Measurements from ENCODE around the gene AMBN. TPM values are rescaled to one million over a fixed set of nuclear protein-coding genes. Genes with fewer than 3 reads are reported as not detected.

The AMBN gene
- total and polyA plus RNA-seq, 9 of the 15 experiments (the other 6 are each of a cell fraction or from before 2014, with no cell fraction given), result 0.03 to 0.09 (median 0.07) TPM; not detected in 6

- no peaks in the 10 kb centered on the region for H4K20me1 ChIP-seq (replicated peaks; ENCODE audit: control insufficient read depth, insufficient read depth, low read length)
- H3K27me3 ChIP-seq (ENCODE audit: control insufficient read depth in 2 of 2, insufficient read depth in 2 of 2, low read length in 2 of 2), result no peaks in the 10 kb centered on the region
- H3K9me3 ChIP-seq (replicated peaks; ENCODE audit: control insufficient read depth, insufficient read depth, low read depth, low read length), result no peaks in the 10 kb centered on the region
- no peaks in the 10 kb centered on the region for H3K9me1 ChIP-seq (ENCODE audit: control insufficient read depth, insufficient read depth, low read length)
- no peak for DNase-seq (ENCODE audit: extremely low read depth in 1 of 4, low spot score in 3 of 4)
- BruUV-seq (replicated peaks), result no TSS peak
- CTCF ChIA-PET (ENCODE audit: low intra/inter-chr PET ratio), result interaction anchor here (0.6 kb wide), 1 partner anchor 373 kb away, joined by 6 read pairs; no protein-coding TSS in a partner anchor
- H3K36me3 ChIP-seq (ENCODE audit: control insufficient read depth, insufficient read depth, low read length), result no peaks in the 10 kb centered on the region
- WGBS (ENCODE audit: insufficient coverage, low coverage, missing lambda C conversion rate), result 9% methylated on average over 8 of the region's 8 CpGs
- peak overlapping the region; percentile 73 for H2AFZ ChIP-seq (ENCODE audit: low read depth, low read length)
- TF ChIP-seq MEF2D (tag; conservative IDR thresholded peaks at IDR 0.05; ENCODE audit: low read depth) (peak; percentile 87), RCOR1 (IDR thresholded peaks at IDR 0.05; ENCODE audit: borderline replicate concordance in 1 of 2, low read depth in 2 of 2, low read length in 2 of 2) (no peak), MEF2A (IDR thresholded peaks at IDR 0.05; ENCODE audit: control insufficient read depth, low read depth, low read length) (peak; percentile 58; the same call in 1 of the 2 replicates), RAD51 (IDR thresholded peaks at IDR 0.05; ENCODE audit: borderline replicate concordance, low read depth) (no peak), NCOR1 (IDR thresholded peaks at IDR 0.05) (no peak), SMARCC2 (IDR thresholded peaks at IDR 0.05; ENCODE audit: low read depth) (no peak), ZNF134 (CRISPR knock-in tag; conservative IDR thresholded peaks at IDR 0.05) (peak; percentile 85), POU5F1 (IDR thresholded peaks at IDR 0.05; ENCODE audit: borderline replicate concordance, low read depth, low read length, partially characterized antibody) (no peak), SIX5 (IDR thresholded peaks at IDR 0.05; ENCODE audit: borderline replicate concordance in 1 of 2, insufficient read depth in 1 of 2, low read depth in 1 of 2, low read length in 2 of 2) (no peak), DNMT1 (IDR thresholded peaks at IDR 0.05) (no peak), NELFE (IDR thresholded peaks at IDR 0.05; ENCODE audit: insufficient read depth, insufficient read length) (no peak), BRF2 (IDR thresholded peaks at IDR 0.05; ENCODE audit: borderline replicate concordance, insufficient read depth, insufficient read length) (no peak), YY1 (IDR thresholded peaks at IDR 0.05; ENCODE audit: borderline replicate concordance in 1 of 3, control insufficient read depth in 1 of 3, extremely low read depth in 1 of 3, insufficient read depth in 3 of 3, insufficient read length in 1 of 3, insufficient replicate concordance in 2 of 3, low read depth in 1 of 3, low read length in 2 of 3) (peak in 1 of 3 experiments; percentile 12)
- TF ChIP-seq, protein P1, sequence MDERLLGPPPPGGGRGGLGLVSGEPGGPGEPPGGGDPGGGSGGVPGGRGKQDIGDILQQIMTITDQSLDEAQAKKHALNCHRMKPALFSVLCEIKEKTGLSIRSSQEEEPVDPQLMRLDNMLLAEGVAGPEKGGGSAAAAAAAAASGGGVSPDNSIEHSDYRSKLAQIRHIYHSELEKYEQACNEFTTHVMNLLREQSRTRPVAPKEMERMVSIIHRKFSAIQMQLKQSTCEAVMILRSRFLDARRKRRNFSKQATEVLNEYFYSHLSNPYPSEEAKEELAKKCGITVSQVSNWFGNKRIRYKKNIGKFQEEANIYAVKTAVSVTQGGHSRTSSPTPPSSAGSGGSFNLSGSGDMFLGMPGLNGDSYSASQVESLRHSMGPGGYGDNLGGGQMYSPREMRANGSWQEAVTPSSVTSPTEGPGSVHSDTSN (CRISPR knock-in tag; IDR thresholded peaks at IDR 0.05; ENCODE audit: low read depth), result no peak
- TF ChIP-seq, protein P1 (tag; conservative IDR thresholded peaks at IDR 0.05; ENCODE audit: low read depth), result peak; percentile 51
- no peak overlapping the region for H3K9ac ChIP-seq (ENCODE audit: insufficient read depth in 1 of 2, low read depth in 2 of 2, low read length in 2 of 2)
- in situ Hi-C loops (cut with MboI), result no loop called here
- intact Hi-C loops (cut with micrococcal nuclease), result no loop called here
- no peak overlapping the region for H3K27ac ChIP-seq (ENCODE audit: extremely low read depth, low read depth, low read length)
- peak; percentile 41; the same call in 2 of the 3 replicates for ATAC-seq
- no peak overlapping the region for H3K4me3 ChIP-seq
- no peak for FAIRE-seq
- H3K4me1 ChIP-seq (replicated peaks in 1 of 2; ENCODE audit: control insufficient read depth in 2 of 2, insufficient read depth in 2 of 2, low read length in 2 of 2), result no peaks in the 10 kb centered on the region; a peak in 1 of 5 replicates
- no peaks in the 10 kb centered on the region for H3K79me2 ChIP-seq (ENCODE audit: control insufficient read depth, insufficient read depth, low read length)
- POLR2A ChIA-PET, result interaction anchor here (0.6 to 1.2 kb wide), 4 partner anchors 13 to 934 kb away, joined by 3 to 4 read pairs (median 4); no protein-coding TSS in a partner anchor
- H3K4me2 ChIP-seq (ENCODE audit: insufficient read depth, low read length), result no peak overlapping the region
Measured at GRCh38 chr4:70637239-70637913, 45.3 kb downstream of the AMBN start.

Data from K562 (cell line).